Endothelial cell of umbilical vein (primary cell): ENCODE measurements around the gene FGFRL1. TPM values are rescaled to one million over a fixed set of nuclear protein-coding genes. Genes with fewer than 3 reads are reported as not detected.

Source experiments
- BruUV-seq: library from RNA; stranded (reverse); fragments of 400-500 nt; replicated peaks from 2 replicates; lab custom pipeline; 2021; lab: Mats Ljungman, UMichigan
- CTCF ChIA-PET: fragments of 300-600, 350-600 bp; sonication (Branson Sonifier 250); formaldehyde crosslinking; loops from one replicate; lab custom pipeline; 2021; ENCODE audit warnings: antibody characterized with exemption, inconsistent platforms; lab: Charles Lee
- POLR2A ChIA-PET: fragments of 300-600, 350-600 bp; sonication (Branson Sonifier 250); formaldehyde crosslinking; loops from one replicate; lab custom pipeline; 2021; ENCODE audit warnings: antibody characterized with exemption, inconsistent platforms; lab: Charles Lee
- DNase-seq: peaks from one replicate; pipeline ENCODE4 v3.0.0-alpha.2; 2011; ENCODE audit warnings: low read depth, low spot score
- FAIRE-seq: peaks from 2 replicates; lab custom pipeline; 2011; peaks lifted over from hg19 to GRCh38; lab: Jason Lieb, UNC
- H2AFZ ChIP-seq: 2 replicates; pipeline ENCODE4 v1.6.0; 2012; ENCODE audit warnings: low read depth, low read length, control low read depth, inconsistent platforms
- H3K27ac ChIP-seq: 2 replicates; pipeline ENCODE4 v1.5.1; 2011; ENCODE audit warnings: low read depth, mild to moderate bottlenecking, control low read depth, low read length, moderate library complexity; ENCODE audit not compliant: insufficient read depth
- H3K27me3 ChIP-seq, 2 experiments: 2 replicates each; pipeline versions ENCODE4 v1.6.0 to v1.6.1; 2011; ENCODE audit warnings: low read length in 2 of 2, mixed read lengths in 1 of 2; ENCODE audit not compliant: control insufficient read depth in 2 of 2, insufficient read depth in 2 of 2
- H3K36me3 ChIP-seq, 2 experiments: 2 replicates in 1 of 2; 3 replicates in 1 of 2; pipeline ENCODE4 v1.5.1; 2011; ENCODE audit warnings: low read length in 2 of 2, mild to moderate bottlenecking in 1 of 2, moderate library complexity in 1 of 2; ENCODE audit not compliant: control insufficient read depth in 2 of 2, insufficient read depth in 2 of 2; ENCODE audit errors: extremely low read depth in 1 of 2
- H3K4me1 ChIP-seq: 3 replicates; pipeline ENCODE4 v1.5.1; 2011; ENCODE audit warnings: mild to moderate bottlenecking, low read length; ENCODE audit not compliant: control insufficient read depth, insufficient read depth; ENCODE audit errors: extremely low read depth
- H3K4me2 ChIP-seq: 2 replicates; pipeline ENCODE4 v1.6.1; 2011; ENCODE audit warnings: low read length, control low read depth, mixed read lengths; ENCODE audit not compliant: insufficient read depth
- H3K4me3 ChIP-seq, 3 experiments: fragments of 200-600 bp in 1 of 3; sonication (generic), shearing (Covaris generic) in 1 of 3; replicated peaks in 1 of 3; 2 replicates each; pipeline ENCODE4 v1.5.1; 2011 to 2016; ENCODE audit warnings: control low read depth in 3 of 3, low read length in 3 of 3, mild to moderate bottlenecking in 2 of 3, inconsistent platforms in 1 of 3, low read depth in 1 of 3, moderate library complexity in 1 of 3; ENCODE audit not compliant: insufficient read depth in 1 of 3
- H3K79me2 ChIP-seq: 2 replicates; pipeline ENCODE4 v1.6.0; 2012; ENCODE audit warnings: low read length, inconsistent platforms; ENCODE audit not compliant: control insufficient read depth, insufficient read depth
- H3K9ac ChIP-seq: replicated peaks from 2 replicates; pipeline ENCODE3; 2011; ENCODE audit warnings: low read length, control low read depth; ENCODE audit not compliant: insufficient read depth; ENCODE audit errors: extremely low read depth
- H3K9me1 ChIP-seq: replicated peaks from 3 replicates; pipeline ENCODE4 v1.6.0; 2011; ENCODE audit warnings: mild to moderate bottlenecking, low read length; ENCODE audit not compliant: control insufficient read depth, insufficient read depth; ENCODE audit errors: extremely low read depth
- H3K9me3 ChIP-seq: replicated peaks from 2 replicates; pipeline ENCODE4 v1.5.1; 2012; ENCODE audit warnings: low read length, inconsistent platforms; ENCODE audit not compliant: control insufficient read depth, insufficient read depth
- H4K20me1 ChIP-seq: replicated peaks from 2 replicates; pipeline ENCODE3; 2011; ENCODE audit warnings: mild to moderate bottlenecking, low read length; ENCODE audit not compliant: control insufficient read depth, insufficient read depth; ENCODE audit errors: extremely low read depth
- CTCF ChIP-seq, 2 donors: IDR thresholded peaks; 1 replicate in 1 of 2; 2 replicates in 1 of 2; pipeline ENCODE4 v1.5.1; 2011; ENCODE audit warnings: low read length in 2 of 2, mild to moderate bottlenecking in 2 of 2, moderate library complexity in 2 of 2, control low read depth in 1 of 2, inconsistent platforms in 1 of 2, low read depth in 1 of 2; ENCODE audit not compliant: insufficient read depth in 1 of 2; ENCODE audit errors: extremely low read depth in 1 of 2
- EZH2 ChIP-seq: IDR thresholded peaks from 2 replicates; pipeline ENCODE4 v1.6.1; 2012; ENCODE audit warnings: borderline replicate concordance, low read depth, mild to moderate bottlenecking, moderate library complexity, low read length, inconsistent platforms; ENCODE audit not compliant: severe bottlenecking
- FOS ChIP-seq: IDR thresholded peaks from 2 replicates; pipeline ENCODE4 v1.6.1; 2011; ENCODE audit warnings: mild to moderate bottlenecking, low read length, moderate library complexity, borderline replicate concordance; ENCODE audit not compliant: insufficient read depth
- JUN ChIP-seq: IDR thresholded peaks from 2 replicates; pipeline ENCODE4 v1.6.1; 2011; ENCODE audit warnings: borderline replicate concordance, low read depth; ENCODE audit not compliant: insufficient read length, insufficient read depth
- MAX ChIP-seq: IDR thresholded peaks from 2 replicates; pipeline ENCODE4 v1.6.1; 2011; ENCODE audit not compliant: insufficient read depth, insufficient read length
- MYC ChIP-seq: IDR thresholded peaks from one replicate; pipeline ENCODE4 v1.6.1; 2011; ENCODE audit warnings: mild to moderate bottlenecking, low read depth, low read length
- POLR2A ChIP-seq: IDR thresholded peaks from 2 replicates; pipeline ENCODE4 v1.6.1; 2012; ENCODE audit warnings: low read depth, mild to moderate bottlenecking, control low read depth, low read length
- POLR2AphosphoS5 ChIP-seq: IDR thresholded peaks from 2 replicates; pipeline ENCODE4 v1.6.1; 2012; ENCODE audit warnings: low read depth, mild to moderate bottlenecking, control low read depth, low read length, moderate library complexity; ENCODE audit not compliant: insufficient read depth
- dilution Hi-C: fragments of 300-500 bp; cut with MboI; formaldehyde crosslinking; loops from one replicate; pipeline ENCODE4 v1.15.0; 2019; ENCODE audit warnings: low sequenced_read_pairs; ENCODE audit not compliant: extremely low pct_ligation_motif_present
- intact Hi-C: fragments of 100-400 bp; cut with micrococcal nuclease; formaldehyde crosslinking; loops from one replicate; pipeline ENCODE4 v1.10.0; 2022
- polyA plus RNA-seq, 4 experiments: library from polyadenylated mRNA; depleted of rRNA in 3 of 4; stranded (reverse) in 3 of 4; unstranded in 1 of 4; fragments of >200 nt; gene quantifications; 2 replicates each; pipeline versions ENCODE4 v1.2.1 to v1.2.3, GENCODE V29; 2011 to 2012; ENCODE audit warnings: missing spikeins in 1 of 4
- total RNA-seq: library from RNA; stranded (reverse); gene quantifications from 2 replicates; pipeline ENCODE4 v1.2.3, GENCODE V29; 2021

Gene FGFRL1
- total and polyA plus RNA-seq, 2 donors (not counting 3 experiments of a cell fraction or from before 2014, with no cell fraction given), result 33.3 to 74.6 TPM

- no peak for FAIRE-seq
- Histone ChIP-seq H3K9me1 (no peaks in the 10 kb centered on the region), H3K27me3 (peaks cover 31 to 37% of the 10 kb centered on the region in 2 experiments)
Measured at GRCh38 chr4:1003271-1004070, 8.0 kb upstream of the FGFRL1 start.

More at GRCh38 chr4:1003271-1004070, 8.0 kb upstream of the FGFRL1 start:
- Histone ChIP-seq H3K4me1 (no peaks in the 10 kb centered on the region), H3K36me3 (no peaks in the 10 kb centered on the region), H4K20me1 (no peaks in the 10 kb centered on the region), H3K9ac (no peak overlapping the region), H2AFZ (no peak overlapping the region), H3K79me2 (no peaks in the 10 kb centered on the region), H3K9me3 (no peaks in the 10 kb centered on the region), H3K4me2 (no peak overlapping the region), H3K27ac (no peak overlapping the region), H3K4me3 (no peak overlapping the region)
- ChIA-PET CTCF (no interaction called here), POLR2A (no interaction called here)
- TF ChIP-seq JUN (no peak), MAX (peak; percentile 5), POLR2A (no peak), FOS (no peak), MYC (no peak), EZH2 (peak; percentile 9), CTCF (IDR thresholded peaks at IDR 0.05; ENCODE audit: extremely low read depth in 1 of 2, insufficient read depth in 1 of 2, low read depth in 1 of 2, low read length in 2 of 2) (no peak), POLR2AphosphoS5 (no peak)
- intact Hi-C loops (no loop called here), dilution Hi-C loops (no loop called here)
- no peak for DNase-seq
- no TSS peak for BruUV-seq
